ENCODE data around the gene SMARCB1. TPM values are rescaled to one million over a fixed set of nuclear protein-coding genes. Genes with fewer than 3 reads are reported as not detected.

SMARCB1 gene
- total RNA-seq, 2 donors from 2014 or later: 136 to 148 TPM

GRCh38 chr22:23829845-23830372 lies 43.1 kb downstream of the SMARCB1 start:
- no peaks in the 10 kb centered on the region for H3K27me3 Mint-ChIP-seq (ENCODE audit: insufficient read depth)
- H3K4me3 Mint-ChIP-seq: no peak overlapping the region
- Histone ChIP-seq H3K9ac (ENCODE audit: extremely low read depth, low read length, poor library complexity, severe bottlenecking) (no peak overlapping the region), H3K27me3 (ENCODE audit: control insufficient read depth, insufficient read depth, low read length, poor library complexity, severe bottlenecking) (no peaks in the 10 kb centered on the region), H3K4me3 (ENCODE audit: low read length) (no peak overlapping the region), H3K4me1 (ENCODE audit: control insufficient read depth, insufficient read depth, low read length) (no peaks in the 10 kb centered on the region), H3K9me3 (ENCODE audit: control insufficient read depth, low read length) (no peaks in the 10 kb centered on the region), H3K27ac (ENCODE audit: low read depth, low read length) (no peak overlapping the region), H3K36me3 (ENCODE audit: control insufficient read depth, insufficient read depth, low read length) (peaks cover 75% of the 10 kb centered on the region)
- no peak for DNase-seq
- 94 to 98% methylated on average over 5 to 7 of the region's 7 CpGs for WGBS, 2 experiments (ENCODE audit: insufficient coverage in 1 of 2, insufficient read length in 1 of 2)
- no peak overlapping the region for H3K27ac Mint-ChIP-seq
- peaks cover 56% of the 10 kb centered on the region for H3K36me3 Mint-ChIP-seq (ENCODE audit: low read depth)
- H3K4me1 Mint-ChIP-seq: no peaks in the 10 kb centered on the region
- no peak for TF ChIP-seq CTCF (conservative IDR thresholded peaks at IDR 0.05)
- H3K9me3 Mint-ChIP-seq: no peaks in the 10 kb centered on the region

GRCh38 chr22:23831261-23831660 lies 44.5 kb downstream of the SMARCB1 start:
- Histone ChIP-seq H3K27ac (ENCODE audit: low read depth, low read length) (no peak overlapping the region), H3K4me3 (ENCODE audit: low read length) (no peak overlapping the region), H3K27me3 (ENCODE audit: control insufficient read depth, insufficient read depth, low read length, poor library complexity, severe bottlenecking) (no peaks in the 10 kb centered on the region), H3K36me3 (ENCODE audit: control insufficient read depth, insufficient read depth, low read length) (peaks cover 72% of the 10 kb centered on the region), H3K9me3 (ENCODE audit: control insufficient read depth, low read length) (no peaks in the 10 kb centered on the region), H3K9ac (ENCODE audit: extremely low read depth, low read length, poor library complexity, severe bottlenecking) (no peak overlapping the region), H3K4me1 (ENCODE audit: control insufficient read depth, insufficient read depth, low read length) (no peaks in the 10 kb centered on the region)
- no peak for TF ChIP-seq CTCF (conservative IDR thresholded peaks at IDR 0.05)
- Mint-ChIP-seq H3K4me3 (no peak overlapping the region), H3K27me3 (ENCODE audit: insufficient read depth) (no peaks in the 10 kb centered on the region), H3K27ac (no peak overlapping the region), H3K4me1 (no peaks in the 10 kb centered on the region), H3K9me3 (no peaks in the 10 kb centered on the region), H3K36me3 (ENCODE audit: low read depth) (peaks cover 55% of the 10 kb centered on the region)
- WGBS, 2 experiments (ENCODE audit: insufficient coverage in 1 of 2, insufficient read length in 1 of 2): 93 to 100% methylated on average over 4 to 8 of the region's 8 CpGs
- DNase-seq: no peak

- Histone ChIP-seq H3K9ac (ENCODE audit: extremely low read depth, low read length, poor library complexity, severe bottlenecking) (no peak overlapping the region), H3K27ac (ENCODE audit: low read depth, low read length) (no peak overlapping the region), H3K4me3 (ENCODE audit: low read length) (no peak overlapping the region), H3K9me3 (ENCODE audit: control insufficient read depth, low read length) (no peaks in the 10 kb centered on the region), H3K4me1 (ENCODE audit: control insufficient read depth, insufficient read depth, low read length) (no peaks in the 10 kb centered on the region), H3K27me3 (ENCODE audit: control insufficient read depth, insufficient read depth, low read length, poor library complexity, severe bottlenecking) (no peaks in the 10 kb centered on the region), H3K36me3 (ENCODE audit: control insufficient read depth, insufficient read depth, low read length) (peaks cover 70% of the 10 kb centered on the region)
- Mint-ChIP-seq H3K9me3 (no peaks in the 10 kb centered on the region), H3K27ac (no peak overlapping the region), H3K4me1 (no peaks in the 10 kb centered on the region), H3K27me3 (ENCODE audit: insufficient read depth) (no peaks in the 10 kb centered on the region), H3K4me3 (no peak overlapping the region), H3K36me3 (ENCODE audit: low read depth) (peaks cover 53% of the 10 kb centered on the region)
- TF ChIP-seq CTCF (conservative IDR thresholded peaks at IDR 0.05): no peak
- no peak for DNase-seq
- WGBS, 2 experiments (ENCODE audit: insufficient coverage in 1 of 2, insufficient read length in 1 of 2): 92 to 100% methylated on average over 6 to 10 of the region's 10 CpGs
Measured at GRCh38 chr22:23831781-23832180, 45.0 kb downstream of the SMARCB1 start.

Measured in endodermal cell (in vitro differentiated cells).